HG02973 (cell line): ENCODE measurements around the gene HOXA6.

Experiments used
- ATAC-seq: cut with Tn5 transposase; IDR thresholded peaks from one replicate; pipeline ENCODE4 v1.9.1; 2021; ENCODE audit warnings: moderate library complexity; ENCODE audit not compliant: unreplicated experiment

The HOXA6 gene

DNA sequence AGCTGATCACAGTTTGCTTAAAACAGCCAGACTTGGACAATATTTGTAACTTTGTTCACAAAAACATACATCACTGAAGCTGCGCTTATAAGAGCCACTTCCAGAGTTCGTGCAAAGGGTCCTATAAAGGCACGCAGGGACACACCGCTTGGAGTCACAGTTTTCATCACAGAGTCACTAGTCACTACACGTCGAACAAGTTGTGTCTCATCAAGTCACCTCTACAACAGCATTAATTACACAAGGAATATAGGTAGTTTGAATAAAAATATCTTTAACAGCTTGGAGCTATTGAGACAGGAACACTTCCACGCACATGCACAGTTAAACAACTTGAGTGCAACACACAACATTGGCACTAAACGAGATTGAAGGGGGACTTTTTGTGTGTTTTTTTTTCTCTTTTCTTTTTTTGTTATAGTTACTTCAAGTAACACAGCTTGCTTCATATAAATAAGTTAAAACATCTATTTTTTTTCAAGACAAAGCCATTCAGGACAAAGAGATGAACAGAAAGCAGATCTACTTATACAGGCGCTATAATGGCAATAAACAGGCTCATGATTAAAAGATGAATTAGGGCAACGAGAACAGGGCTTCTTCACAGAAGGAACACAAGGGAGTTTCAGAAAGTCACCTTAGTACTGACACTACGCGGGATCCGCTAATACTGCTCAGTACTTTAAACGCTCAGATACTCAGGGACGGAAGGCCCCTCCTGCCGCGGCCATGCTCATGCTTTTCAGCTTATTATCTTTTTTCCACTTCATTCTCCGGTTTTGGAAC lies 6.2 kb downstream of the HOXA6 start:
- no peak for ATAC-seq

DNA sequence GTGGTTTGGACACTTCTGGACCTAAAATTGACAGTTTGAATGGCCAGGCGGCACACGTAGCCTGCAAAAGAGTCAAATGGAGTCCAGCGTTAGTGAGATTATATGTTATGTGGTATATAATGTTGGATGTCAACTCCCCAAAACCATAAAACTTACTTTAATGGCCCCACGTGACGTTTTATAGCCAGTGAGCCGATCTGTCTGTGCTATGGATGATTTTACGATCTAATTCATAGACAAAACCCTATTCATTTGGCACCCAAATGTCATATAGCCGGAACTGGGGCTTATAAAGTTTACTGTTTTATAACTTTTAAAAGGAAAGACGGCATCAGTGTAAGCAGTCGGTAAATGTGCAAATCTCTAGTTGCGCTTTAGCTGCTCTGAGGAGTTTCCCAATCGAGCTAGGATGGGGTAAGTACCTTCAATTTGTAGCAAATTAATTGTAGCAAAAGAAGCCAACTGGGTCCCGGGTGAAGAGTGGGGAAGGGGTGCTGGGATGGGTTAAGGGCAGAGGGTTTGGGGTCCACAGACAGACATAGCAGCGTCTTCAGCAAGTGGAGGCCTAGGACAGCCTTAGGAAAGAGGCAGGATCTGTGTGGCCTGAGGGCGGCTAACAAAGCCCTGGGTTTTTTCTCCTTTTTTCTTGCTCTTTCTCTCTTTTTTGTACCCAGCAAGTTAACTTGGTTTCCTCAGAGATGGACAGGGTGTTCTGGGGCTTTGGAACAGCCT lies 7.3 kb downstream of the HOXA6 start:
- no peak for ATAC-seq

DNA sequence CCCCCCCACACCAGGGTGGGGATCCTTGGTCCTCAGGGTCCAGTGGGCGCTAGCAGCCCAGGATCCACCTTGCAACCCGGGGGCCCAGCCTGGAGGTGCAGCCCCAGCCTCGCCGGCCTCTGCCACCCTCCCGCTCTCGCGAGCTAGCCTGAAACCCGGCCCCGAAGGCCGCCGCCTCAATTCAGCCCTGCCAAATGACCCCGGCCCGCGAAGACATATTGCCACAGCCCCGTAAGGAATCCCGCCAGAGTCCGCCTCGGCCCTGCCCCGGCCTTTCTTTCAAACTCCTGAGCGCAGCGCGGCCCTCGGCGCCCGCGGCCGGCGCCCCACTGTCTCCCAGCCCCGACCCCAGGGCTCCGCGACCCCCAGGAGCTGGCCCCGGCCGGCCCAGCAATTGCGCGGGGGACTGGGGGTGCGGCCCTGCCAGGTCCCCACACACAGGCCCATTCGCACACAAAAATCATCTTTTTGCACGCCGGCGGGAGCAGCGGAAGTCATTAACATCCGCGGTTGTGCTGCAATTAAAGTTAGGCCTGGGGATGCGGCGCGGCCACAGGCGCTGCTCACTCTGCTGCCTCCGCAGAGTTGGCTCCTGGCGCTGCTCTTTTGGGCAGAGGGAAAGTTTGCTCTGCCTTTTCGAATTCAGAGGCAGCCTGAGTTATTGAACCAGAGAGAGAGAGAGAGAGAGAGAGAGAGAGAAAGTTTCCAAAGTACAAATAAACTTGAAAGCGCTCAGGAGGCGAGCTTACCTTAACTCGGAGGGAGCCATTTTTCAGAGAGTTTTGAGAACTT lies 8.0 kb downstream of the HOXA6 start:
- ATAC-seq: no peak

DNA sequence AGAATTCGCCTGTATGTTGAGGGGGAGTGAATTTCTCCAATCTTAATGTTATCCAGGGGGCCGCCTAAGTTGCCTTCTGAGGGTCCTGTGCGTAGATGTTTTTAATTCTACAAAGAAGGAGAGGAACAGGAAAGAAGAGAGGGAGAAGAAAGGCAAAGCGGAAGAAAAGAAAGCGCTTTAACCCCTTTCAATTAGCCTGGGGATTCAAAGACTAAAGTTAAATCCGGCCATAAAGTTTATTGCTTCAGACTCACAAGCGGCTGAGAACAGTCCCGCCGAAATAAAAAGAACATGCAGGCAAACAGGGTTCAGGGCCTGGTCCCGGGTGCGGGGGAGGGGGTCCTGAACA lies 8.6 kb downstream of the HOXA6 start:
- ATAC-seq: no peak

DNA sequence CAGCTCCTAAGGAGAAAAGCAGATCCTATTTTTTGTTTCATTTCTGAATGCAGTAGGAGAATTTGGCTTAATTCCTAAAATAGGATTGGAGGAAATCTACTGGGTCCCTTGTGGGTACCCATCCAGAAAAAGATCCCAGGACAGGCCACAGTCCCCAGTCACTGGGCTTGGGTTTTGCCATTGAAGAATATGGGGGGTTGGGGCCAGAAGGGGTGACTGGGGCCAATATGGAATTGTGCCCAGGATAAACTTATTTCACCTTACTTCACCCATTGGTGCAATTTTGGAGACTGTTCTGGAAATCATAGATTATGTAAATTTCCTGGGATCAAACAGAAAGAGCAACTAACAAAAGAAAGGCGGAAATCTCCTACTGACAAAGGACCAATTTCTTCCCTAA lies 9.1 kb downstream of the HOXA6 start:
- no peak for ATAC-seq

DNA sequence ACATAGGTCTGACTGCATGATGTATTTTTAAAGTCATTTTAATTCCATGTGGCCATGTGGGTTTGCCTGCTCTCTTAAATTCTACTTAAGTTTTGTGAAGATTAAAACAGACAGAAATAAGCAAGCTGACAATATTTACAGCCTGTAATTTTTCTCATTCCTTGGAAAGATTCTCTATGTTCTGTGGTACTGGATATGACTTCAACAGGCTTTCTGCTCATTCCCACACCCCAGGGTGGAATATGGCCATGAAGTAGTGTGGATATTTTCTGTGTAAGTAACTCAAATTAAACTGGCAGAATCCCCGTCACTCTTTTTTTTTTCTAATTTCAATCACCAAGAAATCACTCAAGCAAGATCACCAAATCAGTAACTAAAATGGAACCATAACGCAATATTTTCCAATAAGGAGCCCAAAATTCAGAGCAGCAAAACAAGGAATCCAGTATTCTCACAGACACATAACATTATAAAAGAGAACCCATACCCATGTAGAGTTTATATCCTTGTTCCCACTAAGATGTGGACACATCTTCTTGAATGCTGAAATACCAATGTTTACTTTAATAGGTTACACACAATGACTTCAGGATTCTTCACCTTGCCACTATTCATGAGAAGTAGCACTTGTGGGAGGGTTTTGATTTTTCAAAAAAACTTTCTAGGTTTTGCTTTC lies 9.8 kb downstream of the HOXA6 start:
- ATAC-seq: no peak

DNA sequence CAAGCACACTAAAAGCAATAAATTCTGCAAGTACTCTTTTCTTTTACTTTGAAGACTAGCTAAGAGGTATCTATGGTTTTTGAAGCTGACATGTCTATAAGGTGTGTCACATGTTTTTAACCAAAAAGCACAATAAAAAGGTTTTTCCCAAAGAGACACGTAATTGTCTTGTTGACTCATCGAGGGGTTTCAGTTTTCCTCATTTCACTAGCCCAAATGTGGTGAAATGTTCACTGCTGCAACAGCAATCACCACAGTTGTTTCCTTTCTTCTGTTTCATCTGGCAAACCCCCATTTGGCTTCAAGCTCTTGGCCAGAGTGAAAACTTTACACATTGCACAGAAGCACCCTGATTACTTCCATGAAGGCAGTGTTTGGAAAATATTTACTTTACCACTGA lies 13.2 kb downstream of the HOXA6 start:
- no peak for ATAC-seq

DNA sequence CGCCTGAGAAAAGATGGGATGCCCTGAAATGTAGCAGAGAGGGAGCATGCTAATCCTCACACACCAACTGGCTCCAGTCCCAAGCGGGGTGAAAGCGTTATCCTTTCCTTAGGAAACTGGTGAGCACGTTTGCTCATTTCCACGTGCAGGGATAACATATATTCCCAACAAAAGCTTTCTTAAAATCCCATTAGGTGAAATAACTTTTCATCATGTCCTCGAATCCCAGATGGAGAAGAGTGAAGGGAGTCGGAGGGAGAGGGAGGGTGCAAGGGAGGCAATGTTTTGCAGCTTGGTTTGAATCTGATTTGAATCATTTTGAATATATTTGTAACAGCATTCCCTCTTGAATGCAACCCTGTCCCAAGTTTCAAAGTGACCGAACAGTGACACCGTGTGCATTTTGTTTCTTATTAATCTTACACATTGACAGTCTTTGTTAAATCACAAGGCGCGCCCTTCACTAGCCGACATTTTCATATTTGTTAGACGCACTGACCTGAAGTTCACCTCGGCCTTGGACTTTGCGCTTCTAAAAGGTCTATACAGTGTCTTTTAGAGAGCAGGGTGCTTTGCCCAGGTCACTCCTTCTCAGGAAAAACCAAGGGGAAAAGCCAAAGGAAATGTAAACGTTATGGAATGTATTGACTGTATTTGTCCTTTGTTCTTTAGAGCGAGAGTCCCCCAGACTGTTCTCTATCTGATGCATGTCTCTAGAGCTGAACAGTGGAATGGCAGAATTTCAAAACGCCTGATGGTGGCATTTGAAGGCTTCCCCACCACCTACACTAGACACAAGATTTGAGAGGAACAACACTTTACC lies 14.0 kb downstream of the HOXA6 start:
- ATAC-seq: no peak

DNA sequence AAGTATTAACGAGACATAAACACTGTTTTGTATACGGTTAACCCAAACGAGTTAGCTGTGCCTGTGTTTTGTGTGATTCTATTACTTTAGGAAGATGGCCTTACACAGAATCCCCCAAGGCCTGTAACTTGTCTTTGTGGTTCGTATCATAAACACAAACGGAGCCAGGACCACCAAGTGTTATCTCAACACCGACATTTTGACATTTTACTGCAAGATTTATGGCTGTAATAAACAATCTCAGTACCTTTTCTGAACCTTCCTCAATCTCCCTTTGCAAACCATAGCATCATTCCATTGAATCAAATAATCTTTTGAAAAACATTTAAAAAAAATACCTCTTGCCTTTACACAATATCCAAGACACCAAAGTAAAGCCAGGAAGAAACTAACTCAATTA lies 14.6 kb downstream of the HOXA6 start:
- ATAC-seq: no peak

DNA sequence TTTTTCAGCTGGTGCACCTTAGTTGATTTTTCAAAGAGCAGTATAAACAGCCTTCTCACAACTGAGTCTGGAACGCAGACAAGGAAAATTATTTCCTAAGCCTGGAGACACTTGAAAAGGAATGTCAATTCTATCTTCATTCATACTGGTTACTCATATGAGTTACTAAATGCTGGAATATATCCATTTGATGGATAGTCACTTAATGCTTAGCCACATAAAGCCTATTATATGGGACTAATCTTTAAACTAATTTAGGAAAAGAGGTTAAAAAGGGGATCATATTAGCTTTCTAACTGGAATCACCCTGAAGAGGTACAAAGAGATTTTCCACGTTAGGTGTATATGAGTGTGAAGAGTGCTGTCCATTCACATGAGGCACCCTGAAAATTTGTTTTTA lies 15.4 kb downstream of the HOXA6 start:
- ATAC-seq: no peak

DNA sequence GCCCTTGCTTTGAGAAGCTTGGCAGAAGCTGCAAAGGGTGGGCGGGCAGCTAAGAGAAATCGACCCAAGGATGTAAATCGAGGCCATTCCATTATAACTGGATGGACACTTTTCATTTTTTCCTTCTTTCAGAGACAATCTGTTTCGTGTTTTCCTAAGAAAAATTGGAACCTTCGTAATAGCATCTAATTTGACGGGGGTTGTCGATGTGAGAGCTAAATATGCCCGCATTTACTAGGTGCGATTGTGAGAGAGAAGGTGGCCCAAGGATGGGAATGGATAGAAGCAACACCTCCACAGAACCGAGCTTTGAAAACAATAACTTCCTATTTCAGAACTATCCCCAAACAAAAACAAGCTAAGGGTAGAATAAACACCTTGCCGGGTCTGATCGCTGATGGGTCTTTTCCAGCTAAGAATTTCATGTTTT lies 16.2 kb downstream of the HOXA6 start:
- no peak for ATAC-seq

DNA sequence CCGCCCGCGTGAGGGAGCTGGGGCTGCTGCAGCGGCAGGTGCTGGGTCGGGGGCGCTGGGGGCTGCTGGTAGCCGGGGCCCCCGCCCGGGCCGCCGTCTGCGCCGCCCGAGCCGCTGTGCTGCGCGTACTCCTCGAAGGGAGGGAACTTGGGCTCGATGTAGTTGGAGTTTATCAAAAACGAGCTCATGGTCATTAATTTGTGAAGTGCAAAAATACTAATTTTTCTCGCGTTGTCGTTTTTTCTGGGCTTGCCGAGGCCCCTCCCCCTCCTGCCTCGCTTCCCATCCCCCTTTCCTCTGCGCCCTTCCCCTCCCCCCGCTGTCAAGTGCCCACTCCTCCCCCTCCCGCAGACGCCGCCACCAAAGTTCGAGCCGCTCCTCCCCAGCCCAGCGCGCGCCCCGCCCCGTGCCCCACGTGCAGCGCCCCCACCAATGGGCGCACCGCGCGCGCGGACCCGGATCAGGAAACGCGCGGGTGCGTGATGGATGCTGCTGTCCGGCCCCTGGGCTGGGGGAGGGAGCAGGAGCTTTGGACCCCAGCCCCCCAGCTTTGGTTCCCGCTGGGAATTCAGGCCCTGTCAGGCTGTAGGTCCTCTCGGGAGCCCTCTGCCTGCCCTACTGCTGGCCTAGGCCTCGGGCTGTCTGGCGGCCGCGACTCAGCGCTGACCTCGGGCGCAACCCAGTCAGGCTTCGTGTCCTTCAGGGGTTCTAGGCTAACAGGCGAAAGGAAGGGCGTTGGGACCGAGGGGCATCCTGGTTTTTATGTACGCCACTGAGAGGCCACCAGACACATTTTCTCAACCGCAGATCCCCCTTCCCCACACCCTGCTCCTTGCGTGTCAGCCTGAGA lies 16.8 kb downstream of the HOXA6 start, which contains the start of gene HOXA4:
Gene HOXA4, minus strand, starts transcription at position 218 of the 850 bp plus-strand sequence. Its CDS starts 24 bp downstream, at position 194.
- ATAC-seq: no peak

DNA sequence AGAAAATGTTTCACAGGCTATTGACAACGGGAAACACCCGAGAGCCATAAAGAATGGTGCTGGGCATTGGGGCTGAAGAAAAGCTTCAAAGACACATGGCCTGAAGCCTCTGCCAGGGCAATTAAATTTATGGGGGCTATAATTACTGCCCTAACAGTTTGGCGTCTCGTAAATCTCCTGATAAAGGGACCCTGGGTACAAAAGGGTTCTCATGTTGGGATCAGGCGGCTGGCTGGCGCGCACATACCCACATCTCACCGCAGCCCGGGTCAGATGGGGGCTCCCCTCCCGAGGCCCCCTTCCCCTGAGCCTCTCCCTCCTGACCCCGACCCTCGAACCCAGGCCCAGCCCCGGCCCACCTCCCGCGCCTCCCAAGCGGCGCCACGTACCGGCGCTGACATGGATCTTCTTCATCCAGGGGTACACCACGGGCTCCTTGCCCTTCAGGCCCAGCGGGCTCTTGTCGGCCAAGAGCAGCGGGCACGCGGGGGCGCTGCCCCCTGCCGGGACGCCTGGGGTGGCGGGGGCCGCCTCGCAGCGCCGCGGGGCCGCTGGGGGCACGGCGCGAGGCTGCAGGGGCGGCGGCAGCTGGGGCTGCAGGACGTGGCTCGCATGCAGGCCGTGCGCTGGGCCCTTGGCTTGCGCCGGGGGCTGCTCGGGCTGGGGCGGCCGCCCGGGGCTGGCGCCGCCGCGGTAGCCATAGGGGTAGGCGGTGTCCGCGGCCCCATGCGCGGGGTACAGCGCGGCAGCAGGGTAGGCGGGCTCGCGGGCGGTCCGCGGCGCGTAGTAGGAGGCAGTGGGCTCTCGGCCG lies 17.6 kb downstream of the HOXA6 start:
- ATAC-seq: no peak

DNA sequence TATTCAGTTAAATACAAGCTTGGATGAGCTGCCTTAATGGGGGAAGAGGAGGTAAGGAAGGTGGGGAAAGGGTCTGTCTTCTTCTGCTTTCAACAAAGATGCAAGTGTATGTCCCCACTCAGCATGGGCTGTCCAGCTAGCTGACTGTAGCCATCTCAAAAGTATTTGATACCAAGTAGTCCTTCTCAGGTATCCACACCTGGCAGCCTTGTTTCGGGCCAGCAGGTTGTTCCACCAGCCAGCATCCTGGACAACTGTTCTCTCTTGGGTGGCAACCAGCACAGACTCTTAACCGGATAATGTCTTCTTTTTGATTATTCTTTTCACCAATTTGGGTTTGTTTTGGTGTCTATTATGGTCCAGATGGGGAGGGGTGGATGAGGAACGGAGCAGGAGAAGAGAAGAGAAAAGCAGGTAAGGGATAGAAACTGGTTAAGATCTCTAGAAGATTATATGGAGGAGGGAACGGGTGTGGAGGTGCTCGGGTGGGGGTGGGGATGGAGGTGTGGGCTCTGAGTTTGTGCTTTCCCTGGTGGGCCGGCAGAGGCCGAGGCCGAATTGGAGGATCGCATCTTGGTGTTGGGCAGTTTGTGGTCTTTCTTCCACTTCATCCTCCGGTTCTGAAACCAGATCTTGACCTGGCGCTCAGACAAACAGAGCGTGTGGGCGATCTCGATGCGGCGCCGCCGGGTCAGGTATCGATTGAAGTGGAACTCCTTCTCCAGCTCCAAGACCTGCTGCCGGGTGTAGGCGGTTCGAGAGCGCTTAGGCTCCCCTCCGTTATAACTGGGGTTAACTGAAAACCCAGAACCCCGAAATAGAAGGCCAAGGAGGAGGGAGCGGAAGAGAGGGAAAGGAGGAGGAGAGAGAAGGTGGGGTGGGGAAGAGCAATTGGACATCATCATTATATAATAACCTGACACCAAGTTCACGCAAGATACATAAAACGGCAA lies 18.5 kb downstream of the HOXA6 start:
- ATAC-seq: no peak

DNA sequence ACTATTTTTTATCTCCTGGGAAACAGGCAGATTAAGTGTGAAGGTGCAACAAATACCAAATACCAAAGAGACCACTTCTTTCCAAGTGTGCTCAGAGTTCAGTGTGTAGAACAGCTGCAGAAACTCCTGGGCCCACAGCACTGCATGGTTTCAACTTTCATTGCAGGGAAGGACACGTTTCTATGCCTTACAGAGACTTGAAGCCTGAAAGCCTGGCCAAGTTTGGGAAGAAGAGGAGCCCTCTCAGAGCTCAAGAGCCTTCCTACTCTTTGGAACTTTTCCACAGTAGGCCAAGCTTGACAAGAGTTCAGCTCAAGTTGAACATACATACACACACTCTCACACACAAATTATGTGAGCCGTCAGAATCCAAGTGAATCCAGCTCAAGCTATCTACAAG lies 19.5 kb downstream of the HOXA6 start:
- no peak for ATAC-seq

DNA sequence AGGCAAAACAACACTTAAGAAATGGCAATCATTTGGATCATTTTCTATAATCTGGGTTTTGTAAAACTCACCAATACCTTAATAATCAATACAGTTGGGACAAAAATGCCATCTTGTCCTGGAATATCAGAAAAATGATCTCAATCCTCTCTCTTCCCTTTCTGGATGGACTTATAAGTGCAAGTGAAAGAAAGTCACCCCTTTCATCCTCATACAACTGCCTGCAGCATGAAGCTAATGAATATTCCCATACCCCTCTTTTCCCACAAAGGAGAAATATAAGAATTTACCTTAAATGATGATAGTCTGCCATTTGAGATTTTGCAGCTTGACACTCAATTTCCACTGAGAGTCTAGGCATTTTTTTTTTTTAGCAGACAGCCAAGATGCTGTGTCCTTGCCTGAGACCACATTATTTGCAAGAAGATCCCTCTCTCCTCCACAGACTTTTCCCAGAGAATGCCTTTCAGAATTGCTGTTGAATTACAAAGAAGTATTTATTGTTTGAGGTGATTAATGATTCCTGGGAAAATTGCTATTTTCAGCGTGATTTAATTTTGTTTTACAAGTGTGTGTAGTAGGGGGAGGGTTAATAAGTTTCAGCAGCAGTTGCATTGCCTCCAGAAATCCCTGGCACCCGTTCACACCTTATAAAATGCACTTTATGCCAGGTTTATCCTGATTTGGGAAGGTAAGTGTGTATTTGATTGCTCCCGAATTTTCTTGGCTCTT lies 20.8 kb downstream of the HOXA6 start:
- ATAC-seq: no peak

DNA sequence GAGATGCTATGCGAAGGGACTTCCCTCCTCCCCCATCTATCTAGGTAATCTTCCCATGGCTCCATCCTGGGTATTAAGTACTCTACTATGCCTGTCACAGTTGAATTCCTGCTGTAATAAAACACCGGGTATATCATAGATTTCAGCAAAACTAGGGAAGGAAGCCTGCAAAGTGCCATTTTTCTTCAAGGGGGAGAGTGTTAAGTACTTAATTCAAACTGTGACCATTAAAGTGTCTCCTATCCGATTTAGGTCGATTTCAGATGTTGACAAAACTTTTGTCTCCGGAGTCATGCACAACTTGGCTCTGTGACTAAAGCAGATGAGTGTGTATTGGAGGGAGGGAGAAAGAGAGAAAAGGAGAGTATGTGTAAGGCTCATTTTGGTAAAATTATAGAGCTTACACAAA lies 21.6 kb downstream of the HOXA6 start:
- no peak for ATAC-seq
